GM13976 (cell line): ENCODE data around the gene ESPNL.
A peak's percentile ranks its signal among the peaks of the same experiment; 100 is the strongest.

Experiments
- DNase-seq: peaks from one replicate; pipeline ENCODE4 v3.0.0; 2012; ENCODE audit warnings: low spot score
- CTCF ChIP-seq: IDR thresholded peaks from 2 replicates; pipeline ENCODE4 v1.5.1; 2012; ENCODE audit warnings: borderline replicate concordance, mild to moderate bottlenecking; ENCODE audit not compliant: insufficient read depth; ENCODE audit errors: extremely low read depth, missing control alignments, control extremely low read depth
- in situ Hi-C: fragments of 300-500 bp; cut with MboI; formaldehyde crosslinking; loops from one replicate; pipeline ENCODE4 v1.12.0; 2022; ENCODE audit warnings: low sequenced_read_pairs, mixed read lengths, inconsistent platforms; ENCODE audit not compliant: unreplicated experiment

Gene ESPNL

GRCh38 chr2:238084761-238085160, 15.4 kb upstream of the ESPNL start:
- no peak for DNase-seq
- in situ Hi-C loops = no loop called here
- TF ChIP-seq CTCF = no peak

- DNase-seq = no peak
- in situ Hi-C loops = no loop called here
- TF ChIP-seq CTCF = no peak
Observed at GRCh38 chr2:238085899-238086298, 14.2 kb upstream of the ESPNL start.

GRCh38 chr2:238087211-238087610, 12.9 kb upstream of the ESPNL start:
- in situ Hi-C loops = no loop called here
- DNase-seq = no peak
- no peak for TF ChIP-seq CTCF

GRCh38 chr2:238090887-238091286, 9.3 kb upstream of the ESPNL start:
- no peak for DNase-seq
- TF ChIP-seq CTCF = no peak
- in situ Hi-C loops = no loop called here

- no peak for DNase-seq
- no peak for TF ChIP-seq CTCF
- in situ Hi-C loops = no loop called here
Observed at GRCh38 chr2:238091436-238092060, 8.6 kb upstream of the ESPNL start.

GRCh38 chr2:238092486-238093035, 7.6 kb upstream of the ESPNL start:
- TF ChIP-seq CTCF = no peak
- DNase-seq = peak; percentile 22
- in situ Hi-C loops = no loop called here
